ENCODE measurements around the gene ANKRD26.
"Not testable (repeated sequence)": the region's sequence is repeated elsewhere in the genome, so short reads cannot be mapped to it uniquely, and the experiment has no call there.

ANKRD26 gene

GRCh38 chr10:27099916-27100812 is at the start of gene ANKRD26:
ANKRD26 (minus strand) TSS chr10:27100494; CDS start chr10:27100326, 168 bp downstream.
- peak; percentile 95 for DNase-seq

- no peak for DNase-seq
These were observed 47.4 kb upstream of the ANKRD26 start for GRCh38 chr10:27147701-27148100.

- DNase-seq: no peak
These were observed 45.6 kb upstream of the ANKRD26 start for GRCh38 chr10:27145937-27146336.

GRCh38 chr10:27143686-27144085 is 43.4 kb upstream of the ANKRD26 start:
- no peak for DNase-seq

GRCh38 chr10:27138277-27138676 is 38.0 kb upstream of the ANKRD26 start:
- DNase-seq: no peak

GRCh38 chr10:27134371-27134770 is 34.1 kb upstream of the ANKRD26 start:
- DNase-seq: no peak

- DNase-seq: no peak
These were observed 7.9 kb upstream of the ANKRD26 start for GRCh38 chr10:27108165-27108564.

- peak; percentile 11 for DNase-seq
These were observed 4.6 kb upstream of the ANKRD26 start for GRCh38 chr10:27104919-27105318.

- peak; percentile 16 for DNase-seq
These were observed 586 bp upstream of the ANKRD26 start for GRCh38 chr10:27100813-27101347.

- no peak for DNase-seq
These were observed 846 bp downstream of the ANKRD26 start for GRCh38 chr10:27099448-27099847.

GRCh38 chr10:27088119-27089044 is 11.9 kb downstream of the ANKRD26 start:
- no peak for DNase-seq

- no peak for DNase-seq
These were observed 27.7 kb downstream of the ANKRD26 start for GRCh38 chr10:27072436-27073114.

GRCh38 chr10:27068217-27068891 is 31.9 kb downstream of the ANKRD26 start:
- no peak for DNase-seq

- DNase-seq: no peak
These were observed 35.2 kb downstream of the ANKRD26 start for GRCh38 chr10:27065084-27065483.

- no peak for DNase-seq
These were observed 47.6 kb downstream of the ANKRD26 start for GRCh38 chr10:27052656-27053055.

GRCh38 chr10:27045247-27045646 is 55.0 kb downstream of the ANKRD26 start:
- DNase-seq: not testable (repeated sequence)

- DNase-seq: no peak
These were observed 59.1 kb downstream of the ANKRD26 start for GRCh38 chr10:27041196-27041595.

GRCh38 chr10:27038168-27038567 is 62.1 kb downstream of the ANKRD26 start:
- DNase-seq: no peak

GRCh38 chr10:27035163-27035562 is 65.1 kb downstream of the ANKRD26 start:
- no peak for DNase-seq

- no peak for DNase-seq
These were observed 70.2 kb downstream of the ANKRD26 start for GRCh38 chr10:27030060-27030459.

- no peak for DNase-seq
These were observed 78.2 kb downstream of the ANKRD26 start for GRCh38 chr10:27022048-27022447.

- DNase-seq: no peak
These were observed 80.1 kb downstream of the ANKRD26 start for GRCh38 chr10:27020243-27020642.
